H1 (cell line): ENCODE data around the gene SLX4IP. TPM values are rescaled to one million over a fixed set of nuclear protein-coding genes. Genes with fewer than 3 reads are reported as not detected.

Source experiments
- BCL11A ChIP-seq, 2 experiments: IDR thresholded peaks; one replicate each; pipeline ENCODE4 v1.6.1; 2011; ENCODE audit warnings: low read depth in 2 of 2, low read length in 2 of 2, mild to moderate bottlenecking in 2 of 2
- BRCA1 ChIP-seq: IDR thresholded peaks from 2 replicates; pipeline ENCODE4 v1.6.1; 2012; ENCODE audit warnings: low read depth, low read length, improper control_type of control experiment
- CBX8 ChIP-seq: fragments of 300-800, 300-1000 bp; sonication (generic); IDR thresholded peaks from 2 replicates; pipeline ENCODE4 v1.7.1; 2016; ENCODE audit warnings: low read depth, low read length, borderline replicate concordance
- CEBPB ChIP-seq: IDR thresholded peaks from 2 replicates; pipeline ENCODE4 v1.6.1; 2012; ENCODE audit warnings: low read depth, low read length
- HDAC2 ChIP-seq, 2 experiments: fragments of 300-600 bp in 1 of 2; sonication (generic) in 1 of 2; IDR thresholded peaks; 2 replicates each; pipeline ENCODE4 v1.6.1; 2011 to 2012; ENCODE audit warnings: low read depth in 2 of 2, low read length in 2 of 2, mild to moderate bottlenecking in 2 of 2, moderate library complexity in 2 of 2, borderline replicate concordance in 1 of 2, inconsistent platforms in 1 of 2
- KDM4A ChIP-seq: IDR thresholded peaks from one replicate; pipeline ENCODE4 v1.7.1; 2012; ENCODE audit warnings: low read depth, mild to moderate bottlenecking, moderate library complexity, low read length, inconsistent platforms; ENCODE audit not compliant: severe bottlenecking
- RAD21 ChIP-seq, 2 experiments: IDR thresholded peaks in 1 of 2; conservative IDR thresholded peaks in 1 of 2; 2 replicates each; pipeline ENCODE4 v1.6.1; 2011; ENCODE audit warnings: low read depth in 2 of 2, low read length in 2 of 2, improper control_type of control experiment in 1 of 2, inconsistent platforms in 1 of 2, mild to moderate bottlenecking in 1 of 2, moderate library complexity in 1 of 2
- TCF12 ChIP-seq: IDR thresholded peaks from 2 replicates; pipeline ENCODE4 v1.6.1; 2011; ENCODE audit warnings: low read depth, mild to moderate bottlenecking, low read length
- ZNF274 ChIP-seq: IDR thresholded peaks from 2 replicates; pipeline ENCODE4 v1.7.0; 2012; ENCODE audit warnings: low read length, borderline replicate concordance; ENCODE audit errors: extremely low read depth
- polyA plus RNA-seq, 7 experiments: library from polyadenylated mRNA; depleted of rRNA in 3 of 7; stranded (reverse) in 5 of 7; unstranded in 2 of 7; fragments of >200 nt in 5 of 7; fragments of 200-250 nt in 2 of 7; gene quantifications; 1 replicate in 5 of 7; 2 replicates in 1 of 7; 4 replicates in 1 of 7; pipeline versions ENCODE4 v1.2.1 to v1.2.3, GENCODE V29; 2011 to 2013; ENCODE audit warnings: missing spikeins in 2 of 7, mixed read lengths in 2 of 7
- total RNA-seq: library from RNA; stranded (reverse); fragmentation: NEBNext Ultra II Directional; extraction: Animal tissue kit (Norgen Biotek cat#: 25700); gene quantifications from 2 replicates; pipeline ENCODE4 v1.2.1, GENCODE V29; 2021

Gene SLX4IP
- total and polyA plus RNA-seq, 2 of the 8 experiments (the other 6 are each of a cell fraction or from before 2014, with no cell fraction given), result 2.4 to 8.7 TPM

- TF ChIP-seq BCL11A (IDR thresholded peaks at IDR 0.05; ENCODE audit: low read depth in 2 of 2, low read length in 2 of 2) (no peak), CBX8 (no peak), TCF12 (no peak), KDM4A (no peak), CEBPB (no peak), HDAC2 (IDR thresholded peaks at IDR 0.05; ENCODE audit: borderline replicate concordance in 1 of 2, low read depth in 2 of 2, low read length in 2 of 2) (no peak), ZNF274 (no peak), BRCA1 (no peak), RAD21 (IDR thresholded peaks at IDR 0.05 in 1 of 2, conservative IDR thresholded peaks at IDR 0.05 in 1 of 2; ENCODE audit: low read depth in 2 of 2, low read length in 2 of 2) (no peak)
Measured at GRCh38 chr20:10519361-10520046, 84.4 kb downstream of the SLX4IP start (continued).
